HG02943 (cell line): Measurements from ENCODE around the gene GPS1.

ENCODE experiments used
- ATAC-seq: cut with Tn5 transposase; IDR thresholded peaks from one replicate; pipeline ENCODE4 v1.9.1; 2021; ENCODE audit warnings: mild to moderate bottlenecking, low read depth, moderate library complexity; ENCODE audit not compliant: unreplicated experiment

The GPS1 gene

DNA sequence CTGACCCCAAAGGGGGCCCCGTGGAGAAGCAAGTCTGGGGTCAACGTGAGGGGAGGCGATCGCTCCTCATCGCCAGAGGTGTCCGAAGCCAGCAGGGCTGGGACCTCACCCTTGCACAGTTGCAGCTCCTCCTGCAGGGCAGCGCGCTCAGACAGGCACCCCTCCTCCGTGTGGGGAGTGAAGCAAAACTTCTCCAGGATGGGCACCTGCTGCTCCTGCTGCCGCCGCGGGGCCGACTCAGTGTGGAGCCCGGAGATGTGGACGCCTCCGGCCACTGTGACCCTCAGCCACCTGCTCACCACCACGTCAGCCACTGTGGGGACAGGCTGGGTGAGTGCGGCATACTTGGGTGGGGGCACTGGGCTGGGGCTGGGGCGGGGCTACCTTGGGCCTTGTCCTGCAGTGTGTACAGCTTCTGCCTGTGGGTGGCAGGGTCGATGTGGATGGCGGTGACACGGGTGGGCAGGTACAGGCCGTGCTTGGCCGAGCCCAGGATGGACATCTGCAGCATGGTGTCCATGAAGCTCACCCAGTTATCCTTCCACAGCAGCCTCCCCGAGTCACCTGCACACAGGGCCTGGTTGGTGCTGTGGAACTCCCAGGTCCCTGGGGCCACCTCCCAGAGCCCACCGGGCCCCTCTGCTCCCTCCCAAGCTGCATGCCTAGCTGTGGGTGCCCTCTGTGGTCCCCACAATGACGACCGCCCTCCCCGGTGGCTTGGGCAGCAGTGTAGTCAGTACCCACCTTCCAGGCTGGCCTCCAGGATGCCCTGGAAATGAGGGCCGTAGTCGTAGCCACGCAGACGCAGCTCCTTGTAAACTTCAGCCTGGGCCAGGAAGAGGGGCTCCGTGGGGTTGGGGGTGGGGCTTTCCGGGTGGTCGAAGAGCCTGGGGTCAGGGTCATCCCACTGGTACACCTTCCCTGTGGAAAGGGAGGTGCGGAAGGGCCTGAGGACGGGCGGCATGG is 35.5 kb downstream of the GPS1 start:
- no peak for ATAC-seq

DNA sequence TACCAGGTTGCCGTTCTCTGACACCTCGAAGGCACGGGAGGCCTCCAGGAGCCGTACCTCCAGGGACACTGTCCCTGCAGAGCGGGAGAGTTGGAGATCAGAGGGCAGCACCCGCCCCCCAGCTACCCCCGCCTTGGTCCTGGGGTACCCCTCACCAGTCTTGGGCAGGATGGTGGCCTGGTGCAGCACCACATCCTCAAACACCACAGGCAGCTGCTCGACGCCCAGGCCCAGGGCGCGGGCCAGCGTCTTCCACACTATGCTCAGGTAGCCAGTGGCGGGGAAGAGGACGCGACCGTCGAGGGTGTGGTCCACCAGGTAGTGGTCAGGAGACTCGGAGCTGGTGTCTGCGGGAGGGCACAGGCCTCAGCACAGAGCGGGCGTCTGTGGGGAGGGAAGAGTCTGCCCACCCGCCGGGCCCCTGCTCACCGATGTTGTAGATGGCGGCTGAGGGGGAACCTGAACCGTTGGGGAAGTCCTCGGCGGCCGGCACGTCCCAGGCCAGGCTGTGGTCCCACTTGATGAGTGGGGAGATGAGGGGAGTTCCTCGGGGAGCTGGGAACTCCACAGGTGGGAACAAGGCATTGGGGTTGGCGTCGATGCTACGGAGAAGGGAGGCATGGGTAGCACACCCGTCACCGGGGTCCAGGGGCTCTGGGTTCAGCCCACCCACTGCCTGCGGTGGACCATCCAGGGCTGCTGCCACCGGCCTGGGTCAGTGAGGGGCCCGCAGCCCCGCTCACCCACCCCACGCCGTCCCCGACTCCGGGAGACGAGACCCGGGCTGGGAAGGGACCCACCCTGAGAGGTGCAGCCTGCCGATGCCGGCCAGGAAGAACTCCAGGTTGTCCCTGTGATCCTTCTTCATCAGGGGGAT is 36.5 kb downstream of the GPS1 start:
- no peak for ATAC-seq

DNA sequence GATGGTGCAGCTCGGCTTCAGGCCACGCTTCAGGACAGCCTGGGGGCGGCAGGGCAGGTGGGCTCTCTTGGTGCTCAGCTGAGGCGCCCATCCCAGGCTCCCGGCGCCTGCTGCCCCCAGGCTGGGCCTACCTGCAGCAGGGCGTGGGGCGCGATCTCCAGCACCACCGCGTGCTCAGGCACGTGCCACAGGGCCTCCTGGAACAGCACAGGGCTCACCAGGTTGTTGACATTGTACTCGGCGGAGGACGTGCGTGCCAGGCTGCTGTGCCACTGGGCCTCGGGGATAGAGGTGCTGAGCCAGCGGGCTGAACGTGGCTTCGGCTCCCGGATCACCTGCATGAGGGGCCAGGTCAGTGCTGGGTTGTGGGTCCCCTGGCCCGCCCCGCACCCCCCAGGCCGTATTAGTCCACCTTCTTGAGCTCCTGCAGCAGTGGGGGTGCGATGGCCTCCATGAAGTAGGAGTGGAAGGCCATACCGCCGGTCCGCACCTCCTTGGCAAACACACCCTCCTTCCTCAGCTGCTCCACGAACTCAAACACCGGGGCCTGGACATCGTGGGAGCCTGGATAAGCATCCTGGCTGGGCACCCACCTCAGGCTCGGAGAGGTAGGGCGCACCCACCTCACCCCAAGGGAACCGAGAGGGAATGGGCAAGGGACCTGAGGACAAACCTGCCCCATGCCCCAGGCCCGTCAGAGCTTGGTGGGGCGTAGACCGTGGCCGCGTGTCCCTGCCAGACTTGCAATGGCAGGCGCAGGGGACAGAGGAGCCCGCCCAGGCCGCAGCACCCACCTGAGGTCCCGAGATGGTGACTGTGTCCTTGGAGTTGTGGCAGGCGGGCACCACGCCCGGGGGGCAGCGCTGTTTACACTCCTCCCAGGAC is 37.4 kb downstream of the GPS1 start:
- ATAC-seq, result no peak

DNA sequence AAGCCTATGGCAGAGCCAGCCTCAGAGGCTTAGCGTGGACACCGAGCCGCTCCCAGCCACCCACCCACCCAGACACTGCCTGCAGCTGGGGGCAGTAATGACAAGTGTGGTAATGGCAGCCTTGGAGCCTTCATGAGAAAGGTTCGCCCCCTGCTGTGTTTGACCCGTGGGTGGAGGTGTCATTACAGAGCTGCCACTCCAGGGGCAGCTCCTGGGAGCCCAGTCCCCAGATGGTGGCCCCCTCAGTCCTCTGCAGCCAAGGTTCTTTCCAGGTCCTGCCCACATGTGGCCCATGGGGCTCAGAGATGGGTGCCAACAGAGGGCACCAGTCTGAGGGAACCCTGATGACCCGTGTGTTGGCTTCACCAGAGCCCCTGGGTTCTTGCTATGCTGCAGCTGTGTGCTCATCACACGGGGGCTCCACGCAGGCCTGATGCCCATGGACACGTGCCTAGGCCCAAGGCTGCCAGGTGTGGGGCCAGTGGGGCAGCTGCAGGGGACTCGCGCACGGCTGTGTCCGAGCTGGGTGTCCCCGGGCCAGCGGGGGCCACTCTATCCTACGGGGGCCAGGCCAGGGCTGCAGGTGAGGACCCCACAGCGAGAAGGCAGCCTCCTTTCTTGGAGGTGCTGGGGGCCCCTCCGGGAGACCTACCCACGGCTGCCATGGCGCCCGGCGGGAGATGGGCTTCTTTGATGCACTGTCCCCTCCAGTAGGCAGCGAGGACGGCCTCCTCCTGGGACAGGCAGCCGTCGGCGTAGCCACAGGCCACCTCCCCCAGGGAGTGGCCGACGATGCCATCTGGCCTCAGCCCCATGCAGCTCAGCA is 38.2 kb downstream of the GPS1 start:
- no peak for ATAC-seq

DNA sequence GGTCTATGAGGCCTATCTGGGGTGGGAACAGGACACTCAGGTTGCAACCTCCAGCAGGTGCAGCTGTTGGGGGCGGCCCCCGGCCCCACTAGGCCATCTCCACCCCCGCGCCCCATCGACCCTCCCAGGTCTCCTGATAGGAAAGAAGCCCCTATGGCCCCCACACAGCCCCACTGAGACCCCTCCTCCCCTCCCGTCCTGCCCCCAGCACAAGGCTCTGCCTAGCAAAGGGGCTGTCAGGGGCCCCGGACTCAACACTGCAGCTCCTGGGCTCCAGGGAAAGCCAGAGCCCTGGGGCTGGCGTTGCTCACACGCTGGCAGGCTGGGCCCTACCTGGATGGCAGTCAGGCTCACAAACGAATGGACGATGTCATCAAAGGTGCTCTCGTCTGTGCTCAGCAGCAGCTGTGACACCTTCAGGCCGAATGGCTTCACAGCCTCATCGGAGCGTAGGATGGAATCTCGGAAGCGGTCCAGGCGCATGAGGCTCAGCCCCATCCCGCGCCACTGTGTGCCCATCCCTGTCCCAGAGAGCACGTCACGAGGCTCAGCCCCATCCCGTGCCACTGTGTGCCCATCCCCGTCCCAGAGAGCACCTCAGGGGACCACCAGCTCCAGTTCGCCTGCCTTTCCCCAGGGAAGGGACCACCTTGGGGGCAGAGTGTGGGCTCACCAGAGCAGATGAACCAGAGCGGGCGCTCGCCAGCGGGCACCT is 39.0 kb downstream of the GPS1 start:
- ATAC-seq, result no peak

DNA sequence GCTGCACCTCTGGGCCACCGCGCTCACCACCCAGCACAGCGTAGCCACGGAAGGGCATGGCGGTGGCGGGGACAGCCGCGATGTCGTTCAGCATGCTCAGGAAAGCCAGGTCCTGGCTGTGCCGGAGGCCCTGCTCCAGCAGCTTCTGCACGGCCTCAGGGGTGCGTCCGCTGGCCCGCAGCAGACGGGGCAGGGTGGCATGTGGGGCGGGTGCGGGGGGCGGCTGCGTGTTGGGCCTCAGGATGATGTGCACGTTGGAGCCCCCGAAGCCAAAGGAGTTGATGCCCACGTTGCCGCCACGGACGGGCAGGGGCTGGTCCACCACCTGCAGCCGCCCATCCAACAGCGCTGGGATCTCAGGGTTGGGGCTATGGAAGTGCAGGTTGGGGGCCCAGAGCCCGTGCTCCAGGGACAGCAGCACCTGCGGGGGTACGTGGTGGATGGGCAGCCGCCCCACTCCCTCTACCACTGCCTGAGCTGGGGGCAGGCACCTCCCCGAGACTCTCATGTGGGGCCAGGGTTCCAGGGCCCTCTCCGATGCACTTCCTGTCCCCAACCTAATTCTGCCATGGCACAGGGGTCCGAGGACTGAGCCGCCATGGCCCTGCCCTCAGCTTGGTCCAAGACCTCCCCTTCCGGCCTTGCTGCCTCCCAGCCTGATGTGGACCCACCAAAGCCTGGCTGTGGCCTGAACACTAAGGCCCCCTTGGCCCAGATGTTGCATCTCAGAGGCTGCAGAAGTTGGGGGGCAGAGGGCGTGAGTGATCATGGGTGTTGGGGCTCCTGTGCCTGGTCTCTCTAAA is 39.8 kb downstream of the GPS1 start:
- ATAC-seq, result no peak

DNA sequence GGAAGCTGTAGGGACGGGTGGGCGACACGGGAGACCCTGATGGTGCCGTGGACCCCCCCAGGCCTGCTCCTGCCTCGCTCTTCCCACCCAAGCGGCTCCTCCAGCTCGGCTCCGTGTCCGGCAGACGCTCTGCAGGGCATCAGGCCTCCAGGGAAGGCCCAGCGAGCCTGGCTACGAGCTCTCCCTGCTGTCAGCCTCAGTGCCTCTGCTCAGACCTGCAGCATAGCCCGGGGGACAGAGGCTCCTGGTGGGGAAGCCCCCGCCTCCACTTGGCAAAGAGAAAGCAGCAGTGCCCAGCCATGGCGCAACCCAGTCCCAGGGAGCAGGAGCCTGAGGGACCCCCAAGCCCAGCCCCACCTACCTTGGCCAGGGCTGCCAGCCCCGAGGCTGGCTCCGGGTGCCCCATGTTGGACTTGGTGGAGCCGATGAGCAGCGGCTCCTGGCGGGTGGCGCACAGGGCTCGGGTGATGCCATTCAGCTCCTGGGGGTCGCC is 40.4 kb downstream of the GPS1 start:
- ATAC-seq, result no peak

DNA sequence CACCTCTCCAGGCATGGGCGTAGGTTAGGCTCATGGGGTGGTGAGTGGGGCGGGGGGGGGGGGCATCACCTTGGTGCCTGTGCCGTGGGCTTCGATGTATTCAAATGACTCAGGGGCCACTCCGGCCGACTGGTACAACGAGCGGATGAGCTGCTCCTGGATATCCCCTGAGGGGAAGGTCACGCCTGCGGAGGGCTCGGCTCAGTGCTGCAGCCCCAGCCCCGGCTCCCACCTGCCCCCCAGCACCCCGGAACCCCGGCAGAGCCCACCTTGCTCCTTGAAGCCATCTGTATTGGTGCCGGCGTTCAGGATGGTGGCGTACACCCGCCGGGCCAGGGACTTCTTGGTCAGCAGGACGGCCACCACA is 40.9 kb downstream of the GPS1 start:
- ATAC-seq, result no peak

DNA sequence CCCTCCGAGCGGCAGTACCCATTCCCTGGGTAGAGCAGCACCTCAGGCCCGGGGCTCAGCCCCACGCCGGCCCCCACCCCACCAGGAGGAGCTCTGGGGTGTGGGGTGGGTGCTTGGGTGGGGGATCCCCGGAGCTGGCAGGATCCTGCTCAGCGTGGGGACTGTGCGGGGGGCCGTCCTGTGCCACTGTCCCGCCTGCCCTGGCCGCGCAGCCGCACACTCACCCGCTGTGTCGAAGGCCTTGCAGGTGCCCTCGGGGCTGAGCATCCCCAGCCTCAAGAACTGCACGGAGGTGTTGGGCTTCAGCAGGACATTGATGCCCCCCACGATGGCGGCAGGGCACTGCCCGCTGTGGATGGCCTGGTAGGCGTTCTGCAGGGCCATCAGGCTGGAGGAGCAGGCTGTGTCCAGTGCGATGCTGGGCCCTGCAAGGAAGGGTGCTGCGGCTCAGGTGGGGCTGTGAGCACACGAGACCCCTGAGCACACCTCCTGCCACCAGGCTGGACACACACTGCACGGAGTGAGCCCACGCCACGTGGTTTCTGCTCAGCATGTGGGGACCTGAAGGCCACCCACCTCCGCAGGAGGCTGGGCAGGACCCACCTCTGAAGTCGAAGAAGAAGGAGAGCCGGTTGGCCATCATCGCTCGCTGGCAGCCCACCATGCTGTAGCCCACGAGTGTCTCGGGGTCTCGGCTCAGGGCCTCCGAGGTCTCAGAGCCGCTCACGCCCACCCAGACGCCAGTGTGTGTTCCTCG is 41.5 kb downstream of the GPS1 start:
- ATAC-seq, result no peak

DNA sequence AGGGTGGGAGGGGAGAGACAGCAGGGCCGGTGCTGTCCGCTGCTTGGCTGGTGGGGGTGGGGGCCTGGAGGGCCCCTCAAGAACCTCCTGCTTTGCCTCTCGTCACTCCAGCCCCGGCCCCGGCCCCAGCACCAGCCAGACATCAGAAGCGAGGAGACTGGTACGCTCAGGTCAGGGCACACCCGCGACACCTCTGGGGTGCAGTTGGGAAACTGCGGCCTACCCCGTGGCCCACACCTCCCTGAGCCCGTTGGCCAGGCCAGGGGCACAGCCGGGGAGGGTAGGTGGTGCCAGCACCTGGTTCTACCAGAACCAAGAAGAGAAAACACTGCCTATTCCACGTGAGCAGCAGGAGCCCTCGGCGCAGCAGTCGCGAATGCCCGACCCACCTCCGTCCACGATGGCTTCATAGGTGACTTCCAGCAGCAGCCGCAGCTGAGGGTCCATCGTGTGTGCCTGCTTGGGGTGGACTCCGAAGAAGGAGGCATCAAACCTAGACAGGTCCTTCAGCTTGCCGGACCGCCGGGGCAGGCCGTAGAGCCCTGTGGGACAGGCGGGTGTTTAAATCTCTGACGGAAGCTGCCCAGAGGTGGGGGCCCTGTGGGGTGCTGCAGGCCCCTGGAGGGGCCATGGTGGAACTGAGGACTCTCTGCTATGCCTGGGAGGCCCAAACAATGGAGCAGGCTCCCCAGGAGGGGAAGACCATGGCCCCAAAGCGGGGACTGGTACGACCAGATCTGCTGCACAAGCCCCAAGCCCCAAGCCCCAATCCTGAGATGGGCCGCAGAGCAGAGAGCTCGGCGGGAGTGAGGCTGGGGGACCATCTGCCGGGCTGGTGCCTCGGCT is 43.5 kb downstream of the GPS1 start:
- ATAC-seq, result no peak

DNA sequence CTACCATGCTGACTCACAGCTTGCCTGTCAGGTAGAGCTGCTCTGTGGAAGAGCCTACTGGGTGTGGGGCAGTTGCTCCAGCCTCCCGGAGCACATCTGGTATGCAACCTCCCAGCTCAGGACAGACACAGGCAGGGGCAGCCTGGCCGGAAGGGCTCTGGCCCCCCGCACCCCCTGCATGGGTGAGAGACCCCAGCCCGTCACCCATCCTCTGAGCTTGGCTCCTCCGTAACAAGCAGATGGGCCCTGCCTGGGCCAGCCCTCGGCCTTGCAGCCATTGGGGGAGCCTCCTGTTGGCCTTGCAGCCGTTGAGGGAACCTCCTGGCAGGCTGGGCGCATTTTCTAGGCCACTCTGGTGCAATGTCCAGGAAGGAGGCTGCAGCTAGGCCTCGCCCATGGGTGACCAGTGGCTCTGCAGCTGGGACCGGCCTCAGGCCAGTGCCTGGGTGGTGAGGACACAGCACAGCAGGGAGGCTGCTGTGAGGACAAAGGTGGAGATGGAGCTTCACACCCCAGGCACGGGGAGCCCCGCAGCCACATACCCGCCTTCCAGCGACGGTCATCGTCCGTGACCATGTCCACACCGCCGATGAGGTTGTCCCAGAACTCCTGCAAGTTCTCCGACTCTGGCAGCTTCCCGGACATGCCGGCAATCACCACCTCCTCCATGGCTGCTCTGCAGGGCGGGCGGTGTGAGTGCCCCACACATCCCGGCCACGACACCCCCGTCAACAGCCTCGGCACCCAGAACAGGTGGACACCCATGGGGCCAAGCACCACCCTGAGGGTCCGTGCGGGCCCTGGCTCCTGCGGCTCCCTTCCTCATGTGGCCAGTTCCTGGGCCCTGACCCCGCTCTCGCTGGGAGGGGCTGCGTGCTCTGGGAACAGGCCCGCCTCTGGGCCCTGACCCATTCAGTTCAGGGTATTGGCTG is 44.3 kb downstream of the GPS1 start:
- no peak for ATAC-seq

DNA sequence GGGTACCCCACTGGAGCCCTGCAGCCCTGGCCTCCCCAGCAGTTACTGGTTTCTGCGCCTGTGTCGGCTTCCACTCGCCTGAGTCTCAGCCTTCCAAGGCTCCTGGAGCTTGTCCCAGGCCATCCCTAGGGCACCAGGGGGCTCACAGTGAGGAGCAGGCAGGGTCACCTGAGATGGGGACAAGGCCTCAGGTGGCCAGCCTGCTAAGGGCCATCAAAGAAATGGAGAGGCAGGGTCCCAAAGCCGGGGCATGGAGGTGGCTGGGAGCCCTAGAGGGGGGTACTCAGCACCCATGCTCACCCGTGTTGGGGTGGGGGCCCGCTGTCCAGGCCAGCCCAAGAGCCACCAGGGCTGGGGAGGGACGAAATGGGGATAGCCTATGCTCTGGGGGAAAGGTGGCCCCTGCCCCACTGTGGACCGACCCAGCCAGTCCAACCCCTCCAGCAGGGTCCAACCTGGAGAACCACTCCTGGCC is 45.0 kb downstream of the GPS1 start:
- no peak for ATAC-seq

DNA sequence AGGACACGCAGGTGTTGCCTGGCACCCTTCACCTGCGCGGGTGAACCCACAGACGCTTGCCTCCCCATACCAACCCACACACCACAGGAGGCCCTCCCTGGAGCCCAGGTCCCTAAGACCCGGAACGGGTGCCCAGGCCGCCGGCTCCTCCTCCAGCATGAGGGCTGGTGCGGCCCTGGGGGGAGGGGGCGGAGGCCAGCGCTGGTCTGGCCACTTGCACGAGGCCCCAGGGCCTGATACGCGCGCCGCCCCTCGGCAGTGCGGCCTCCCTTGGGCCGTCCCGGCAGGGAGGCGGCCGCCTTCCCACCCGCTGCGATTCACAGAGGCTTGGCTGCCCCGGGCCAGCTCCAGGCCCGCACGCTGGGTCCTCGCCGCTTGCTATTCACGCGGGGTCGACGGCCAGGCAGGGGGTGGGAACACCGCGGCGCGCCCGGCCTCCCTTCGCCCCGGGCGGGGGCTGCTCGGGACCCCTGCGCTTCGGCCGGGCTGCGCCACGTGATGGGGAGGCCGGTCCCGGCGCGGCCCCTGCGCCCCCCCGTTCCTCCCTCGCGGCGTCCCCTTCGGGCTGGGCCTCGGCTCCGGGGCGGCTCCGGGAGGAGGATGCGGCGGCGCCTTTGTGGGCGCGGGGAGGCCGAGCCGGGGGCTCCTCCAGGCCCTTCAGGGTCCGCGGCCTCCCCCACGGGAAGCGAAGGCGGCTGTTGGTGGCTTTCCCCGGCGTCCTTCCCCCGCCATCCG is 45.7 kb downstream of the GPS1 start:
- no peak for ATAC-seq

DNA sequence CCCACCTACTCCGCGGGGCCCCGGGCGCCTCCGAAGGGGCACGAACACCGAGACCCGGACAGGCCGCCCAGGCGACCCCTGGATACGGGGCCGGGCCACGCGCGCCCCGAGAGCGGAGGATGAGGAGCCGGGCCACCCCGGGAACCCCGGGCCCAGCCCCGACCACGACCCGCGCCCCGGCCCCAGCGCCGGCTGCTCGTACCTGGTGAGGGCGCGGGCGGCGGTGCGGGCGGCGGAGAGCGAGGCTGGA is 46.1 kb downstream of the GPS1 start:
- ATAC-seq, result no peak
